GM18873 (cell line): ENCODE results near the gene C2orf76.
"Not testable (repeated sequence)": the region's sequence is repeated elsewhere in the genome, so short reads cannot be mapped to it uniquely, and the experiment has no call there.

ENCODE experiments used
- ATAC-seq: cut with Tn5 transposase; IDR thresholded peaks from one replicate; pipeline ENCODE4 v1.9.1; 2021; ENCODE audit warnings: mild to moderate bottlenecking, moderate library complexity, moderate number of reproducible peaks; ENCODE audit not compliant: unreplicated experiment, low FRiP score

Gene C2orf76

DNA sequence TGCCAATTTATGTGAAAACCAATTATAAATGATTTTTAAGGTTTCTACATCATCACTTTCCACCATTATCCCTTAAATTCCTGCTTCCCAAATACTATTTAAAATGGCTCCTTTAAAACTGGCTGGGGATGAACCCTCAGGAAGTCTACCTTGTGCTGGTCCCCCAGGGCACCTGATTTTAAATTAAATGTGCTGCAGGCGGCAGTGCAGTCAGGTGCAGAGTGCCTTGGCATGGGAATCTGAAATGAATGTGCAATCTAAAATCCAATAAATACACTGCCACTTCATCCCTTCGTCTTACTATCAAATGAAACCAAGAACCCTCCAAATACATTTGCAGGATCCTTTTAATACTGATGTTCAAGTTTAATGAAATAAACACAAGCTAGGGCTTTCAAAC, 61.8 kb downstream of the C2orf76 start:
- no peak for ATAC-seq

DNA sequence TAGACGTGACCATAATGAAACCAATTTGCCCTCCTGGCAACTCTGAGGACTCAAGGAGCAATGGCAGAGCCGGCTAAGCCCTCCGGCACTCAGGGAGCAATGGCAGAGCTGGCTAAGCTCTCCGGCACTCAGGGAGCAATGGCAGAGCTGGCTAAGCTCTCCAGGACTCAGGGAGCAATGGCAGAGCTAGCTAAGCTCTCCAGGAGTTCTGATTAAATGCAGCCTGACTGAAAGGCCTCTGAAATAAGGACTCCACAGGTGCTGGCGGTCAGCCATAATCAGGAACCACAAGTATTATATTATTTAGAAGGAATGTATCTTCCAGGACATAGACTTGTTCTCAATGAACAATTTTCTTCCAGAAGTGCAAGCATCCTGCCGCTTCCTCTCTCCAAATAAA, 65.2 kb downstream of the C2orf76 start:
- ATAC-seq = no peak

DNA sequence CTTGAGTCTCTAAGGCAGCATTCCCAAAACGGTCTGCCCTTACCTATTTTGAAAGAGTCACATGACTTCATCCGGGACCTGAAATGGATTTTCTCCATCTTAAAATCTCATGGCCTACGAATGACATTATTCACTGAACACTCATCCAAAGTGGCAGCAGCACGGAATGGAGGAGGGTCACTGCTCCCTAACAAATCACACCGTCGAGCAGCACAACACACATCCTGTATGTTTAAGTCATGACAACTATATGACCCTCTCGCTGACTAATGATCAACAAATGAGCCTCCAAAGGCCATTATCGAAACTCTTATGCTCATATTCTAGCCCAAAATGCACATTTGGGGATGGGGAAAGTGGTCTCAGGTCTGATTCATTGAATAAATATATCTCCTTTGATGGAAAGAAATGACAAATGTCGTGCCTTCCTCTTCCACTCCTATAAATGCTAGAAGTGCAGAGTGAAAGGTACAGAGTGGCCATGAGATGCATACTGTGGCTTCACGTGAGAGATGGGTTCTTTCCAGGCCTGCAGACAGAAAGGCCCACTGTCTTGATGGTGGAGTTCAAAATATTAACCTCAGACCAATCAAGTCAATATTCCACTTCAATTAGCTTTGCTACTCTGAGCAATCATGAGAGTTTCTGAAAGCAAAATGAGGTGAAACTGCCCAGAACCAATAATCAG, 70.8 kb downstream of the C2orf76 start:
- no peak for ATAC-seq

DNA sequence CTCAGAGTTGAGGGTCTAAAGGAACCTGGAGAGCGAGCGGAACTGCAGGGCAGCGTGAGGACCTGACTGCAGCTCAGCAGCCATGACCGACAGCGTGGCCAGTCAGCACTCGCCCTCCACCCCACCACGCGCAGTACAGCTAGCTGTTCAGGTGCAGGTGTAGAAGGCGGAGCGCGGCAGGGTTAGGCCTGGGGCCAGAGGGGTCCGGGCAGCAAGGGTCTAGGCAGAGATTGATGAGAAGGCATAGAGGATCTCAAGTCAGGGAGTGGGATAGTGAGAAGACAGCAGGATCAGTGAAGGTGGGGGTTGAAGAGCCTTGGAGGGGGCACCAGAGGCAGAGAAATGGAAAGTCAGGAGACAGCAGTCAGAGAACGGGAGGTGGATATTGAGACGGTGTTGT, 72.0 kb downstream of the C2orf76 start:
- no peak for ATAC-seq

DNA sequence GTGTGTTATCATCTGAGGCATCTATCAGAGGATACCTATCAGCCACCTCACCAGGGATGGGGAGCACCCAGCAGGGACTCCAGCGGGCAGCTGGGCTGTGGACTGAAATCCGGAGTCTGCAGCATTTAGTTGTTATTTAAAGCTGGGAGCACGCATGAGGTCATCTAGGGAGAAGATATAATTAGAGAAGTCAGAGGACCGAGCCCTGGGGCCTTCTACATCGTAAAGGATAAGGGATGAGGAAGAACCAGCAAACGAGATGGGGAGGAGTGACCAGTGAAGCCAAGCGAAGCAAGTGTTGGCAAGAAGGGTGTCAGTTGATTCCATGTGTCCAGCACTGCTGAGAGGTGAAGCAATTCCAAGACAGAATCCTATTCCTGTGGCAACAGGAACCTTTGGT, 72.7 kb downstream of the C2orf76 start:
- ATAC-seq = no peak

DNA sequence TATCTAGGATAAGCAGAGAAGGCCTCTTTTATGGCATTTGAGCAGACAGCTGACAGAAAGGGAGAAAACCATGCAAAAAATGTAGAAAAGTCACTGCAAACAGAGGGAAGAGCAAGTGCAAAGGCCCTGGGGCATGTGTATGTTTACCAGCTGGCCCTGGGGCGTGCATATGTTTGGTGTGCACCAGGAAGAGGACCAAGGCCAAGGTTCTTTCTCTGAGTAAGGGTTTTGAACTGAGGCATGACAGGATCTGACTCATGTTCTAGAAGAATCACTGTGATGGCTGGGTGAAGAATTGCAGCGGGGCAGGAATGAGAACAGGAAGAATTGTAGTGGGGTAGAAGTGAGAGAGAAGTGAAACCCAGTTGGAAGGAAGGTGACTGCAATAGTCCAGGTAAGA, 73.4 kb downstream of the C2orf76 start:
- no peak for ATAC-seq

DNA sequence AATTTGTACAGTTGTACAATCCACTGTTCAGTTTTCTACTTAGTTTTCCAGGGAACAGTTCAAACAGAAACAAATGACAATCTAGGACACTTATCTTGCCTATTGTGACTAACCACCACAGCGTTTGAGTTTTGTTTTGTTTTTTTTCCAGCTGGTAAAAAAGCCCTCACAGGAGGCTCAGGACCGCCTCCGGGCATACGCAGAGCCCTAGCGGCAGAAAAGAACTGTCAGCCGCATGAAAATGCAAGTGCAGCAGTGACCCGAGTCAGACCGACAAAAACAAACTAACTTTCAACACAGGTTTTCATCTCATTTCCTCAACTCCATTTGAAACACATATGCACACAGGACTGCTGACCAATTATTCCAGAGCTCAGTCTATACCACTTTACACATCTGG, 74.4 kb downstream of the C2orf76 start:
- ATAC-seq = no peak

DNA sequence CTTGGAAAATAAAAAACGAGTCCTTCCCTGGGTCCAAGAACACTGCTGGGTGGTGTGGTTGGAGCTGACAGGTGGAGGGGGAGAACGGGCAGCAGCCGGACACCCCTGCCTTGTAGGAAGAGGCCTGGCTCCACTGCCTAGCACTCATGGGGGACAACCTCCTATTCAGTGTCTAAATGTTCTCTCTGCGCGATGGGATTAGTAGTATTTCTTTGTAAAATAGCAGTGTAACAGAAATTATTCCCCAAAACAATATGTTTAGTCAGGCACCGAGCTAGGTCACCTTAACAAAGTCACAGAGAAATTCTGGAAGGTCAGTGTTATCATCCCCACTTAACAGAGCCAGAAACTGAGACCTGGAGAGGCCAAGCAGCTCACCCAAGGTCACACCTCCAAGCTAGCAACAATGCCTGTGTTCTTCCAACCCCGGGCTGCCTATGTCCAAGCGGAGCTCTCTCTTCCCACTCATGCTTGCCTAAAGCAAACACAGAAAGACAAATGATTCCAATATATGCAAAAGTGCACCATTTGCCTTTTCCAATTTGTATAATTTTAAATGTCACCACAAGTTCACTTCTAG, 75.0 kb downstream of the C2orf76 start:
- no peak for ATAC-seq

DNA sequence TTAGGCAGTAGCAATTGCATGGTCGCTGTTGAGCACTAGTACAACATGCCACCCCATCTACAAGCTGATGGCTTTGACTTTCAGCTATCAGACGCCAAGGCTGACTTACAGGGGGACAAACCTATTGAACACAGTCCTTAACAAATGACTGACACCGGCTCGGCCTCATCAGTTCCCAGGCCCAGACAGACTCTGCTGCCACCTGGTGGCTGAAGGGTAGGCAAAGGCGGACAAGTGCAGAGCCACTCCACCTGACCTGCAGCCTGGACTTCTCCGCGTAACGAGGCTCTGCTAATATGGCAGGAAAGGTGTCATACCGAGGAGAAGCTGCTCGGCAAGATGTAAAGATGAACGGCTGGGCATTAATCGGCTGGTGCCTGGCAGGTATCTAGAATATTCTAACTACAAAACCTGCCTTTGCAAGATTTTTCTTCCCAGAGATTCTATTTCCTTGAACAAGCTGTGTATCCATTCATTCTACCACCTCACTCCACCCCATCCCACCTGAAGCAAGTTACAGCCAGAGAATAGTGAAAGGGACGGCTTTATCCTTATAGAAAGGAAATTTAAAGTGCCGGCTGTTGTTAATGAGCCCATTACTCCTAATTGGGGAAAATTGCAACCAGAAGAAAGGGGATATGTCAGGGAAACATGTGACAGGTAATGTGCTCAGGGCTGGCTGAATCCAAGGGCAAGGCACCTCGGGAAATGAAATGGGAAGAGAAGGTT, 75.6 kb downstream of the C2orf76 start:
- ATAC-seq = no peak

DNA sequence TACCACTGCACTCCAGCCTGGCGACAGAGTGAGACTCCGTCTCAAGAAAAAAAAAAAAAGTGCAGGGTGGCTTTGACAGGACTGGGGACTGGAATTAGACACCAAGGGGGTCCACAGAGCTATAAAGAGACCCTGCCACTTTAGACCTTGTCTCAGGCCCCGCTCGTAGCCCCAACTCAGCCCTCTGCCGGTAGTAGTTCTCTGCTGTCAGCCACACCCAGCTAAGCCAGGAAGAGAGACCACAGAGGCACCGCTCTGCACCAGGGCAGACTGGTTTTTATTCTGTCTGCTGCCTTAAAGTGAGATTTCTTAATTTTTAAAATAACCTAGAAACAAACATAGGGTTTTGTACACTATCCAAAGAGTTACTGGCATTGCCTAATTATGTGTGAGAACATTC, 77.0 kb downstream of the C2orf76 start:
- ATAC-seq = no peak

DNA sequence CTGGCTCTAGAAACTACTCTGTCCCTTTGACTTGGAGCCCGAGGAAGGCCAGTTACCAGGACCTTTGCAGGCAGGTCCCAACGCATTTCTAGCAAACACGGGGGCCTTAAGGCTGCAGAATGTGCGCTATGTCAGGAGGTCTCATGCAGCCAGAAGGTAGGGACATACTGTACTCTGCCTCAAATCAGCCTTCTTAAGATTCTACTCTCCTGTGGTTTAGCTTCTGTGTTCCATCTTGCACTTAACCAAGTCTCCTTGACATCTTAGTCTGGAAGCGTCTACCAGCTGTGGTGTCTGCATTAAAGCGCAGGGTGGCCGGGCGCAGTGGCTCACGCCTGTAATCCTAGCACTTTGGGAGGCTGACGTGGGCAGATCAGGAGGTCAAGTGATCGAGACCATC, 77.5 kb downstream of the C2orf76 start:
- ATAC-seq = no peak

DNA sequence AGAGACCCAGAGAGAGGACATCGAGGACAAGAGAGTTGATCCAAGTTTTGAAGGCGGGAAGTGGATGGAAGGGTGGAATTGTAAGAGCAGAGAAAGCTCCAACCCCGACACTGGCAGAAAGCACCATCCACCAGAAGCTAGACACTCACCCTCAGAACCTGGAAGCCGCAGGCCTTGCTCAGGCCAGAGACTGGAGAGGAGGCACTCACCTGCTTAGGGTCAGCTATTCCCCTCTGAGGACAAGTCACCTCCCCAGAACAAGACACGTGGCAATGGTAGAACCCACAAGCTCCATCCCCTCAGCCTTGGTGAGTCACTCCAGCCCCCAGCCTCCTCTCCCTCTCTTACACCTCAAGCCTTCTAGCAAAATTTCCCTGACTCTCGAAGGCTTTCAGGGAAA, 78.1 kb downstream of the C2orf76 start:
- ATAC-seq = no peak

DNA sequence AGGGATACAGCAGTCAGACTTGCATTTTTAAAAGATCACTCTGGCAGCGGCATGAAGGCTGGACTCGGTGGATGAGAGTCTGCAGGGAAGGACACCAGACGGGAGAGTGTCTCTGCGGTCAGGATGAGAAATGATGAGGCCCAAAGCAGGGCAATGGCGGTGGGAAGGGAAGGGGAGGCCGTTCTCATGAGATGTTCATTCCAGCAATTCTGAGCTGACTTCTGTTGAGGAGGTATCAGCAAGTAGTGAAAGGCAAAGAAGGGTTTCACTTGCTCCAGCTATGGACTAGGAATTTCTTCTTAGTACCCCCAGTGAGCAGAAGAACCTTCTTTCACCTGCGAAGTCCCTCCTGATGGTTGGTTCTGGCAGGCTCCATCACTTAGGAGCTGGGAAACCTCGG, 80.0 kb downstream of the C2orf76 start:
- no peak for ATAC-seq

DNA sequence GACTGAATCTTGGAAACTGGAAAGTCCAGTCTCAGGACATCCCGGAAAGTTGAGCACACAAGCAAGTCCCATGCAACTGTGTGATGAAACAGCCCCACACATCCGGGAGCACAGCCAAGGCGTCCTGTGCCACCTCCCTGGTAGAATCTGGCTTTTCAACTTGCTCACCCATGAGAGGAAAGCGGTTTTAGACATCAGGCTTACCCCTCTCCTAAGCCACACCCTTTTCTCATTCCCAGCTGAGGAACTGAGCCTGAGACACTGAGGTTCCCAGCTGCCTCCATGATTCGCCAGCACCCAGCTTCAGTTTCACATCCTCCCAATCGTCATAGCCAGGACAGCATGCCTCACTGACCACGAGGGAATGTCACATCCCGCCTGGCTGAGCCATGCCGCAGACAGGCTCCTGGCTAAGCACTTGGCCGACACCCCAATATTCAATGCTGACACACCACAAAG, 82.7 kb downstream of the C2orf76 start:
- no peak for ATAC-seq

DNA sequence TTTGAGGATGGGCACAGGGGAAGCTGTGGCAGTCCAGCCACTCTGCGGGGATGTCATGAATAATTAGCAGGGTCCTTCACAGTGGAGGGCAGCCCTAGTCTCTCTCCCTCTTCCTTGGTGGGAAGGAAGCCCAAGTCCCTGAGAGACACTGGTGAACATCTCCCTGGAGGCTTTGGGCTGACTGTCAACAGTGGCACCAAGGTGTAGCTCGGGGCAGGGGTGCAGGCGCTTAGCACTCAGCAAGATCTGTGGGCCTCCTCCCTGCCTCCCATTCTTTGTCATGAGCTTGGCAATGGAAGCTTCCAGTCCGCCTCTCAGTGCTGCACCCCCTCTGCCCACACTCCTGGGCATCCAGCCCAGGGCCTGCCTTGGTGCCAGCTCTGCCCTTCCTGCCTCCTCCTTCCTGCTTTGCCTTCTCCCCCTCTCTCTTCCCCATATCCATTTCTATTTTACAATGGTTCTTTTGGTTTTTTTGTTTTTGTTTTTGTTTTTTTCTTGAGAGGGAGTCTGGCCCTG, 83.6 kb downstream of the C2orf76 start:
- no peak for ATAC-seq

DNA sequence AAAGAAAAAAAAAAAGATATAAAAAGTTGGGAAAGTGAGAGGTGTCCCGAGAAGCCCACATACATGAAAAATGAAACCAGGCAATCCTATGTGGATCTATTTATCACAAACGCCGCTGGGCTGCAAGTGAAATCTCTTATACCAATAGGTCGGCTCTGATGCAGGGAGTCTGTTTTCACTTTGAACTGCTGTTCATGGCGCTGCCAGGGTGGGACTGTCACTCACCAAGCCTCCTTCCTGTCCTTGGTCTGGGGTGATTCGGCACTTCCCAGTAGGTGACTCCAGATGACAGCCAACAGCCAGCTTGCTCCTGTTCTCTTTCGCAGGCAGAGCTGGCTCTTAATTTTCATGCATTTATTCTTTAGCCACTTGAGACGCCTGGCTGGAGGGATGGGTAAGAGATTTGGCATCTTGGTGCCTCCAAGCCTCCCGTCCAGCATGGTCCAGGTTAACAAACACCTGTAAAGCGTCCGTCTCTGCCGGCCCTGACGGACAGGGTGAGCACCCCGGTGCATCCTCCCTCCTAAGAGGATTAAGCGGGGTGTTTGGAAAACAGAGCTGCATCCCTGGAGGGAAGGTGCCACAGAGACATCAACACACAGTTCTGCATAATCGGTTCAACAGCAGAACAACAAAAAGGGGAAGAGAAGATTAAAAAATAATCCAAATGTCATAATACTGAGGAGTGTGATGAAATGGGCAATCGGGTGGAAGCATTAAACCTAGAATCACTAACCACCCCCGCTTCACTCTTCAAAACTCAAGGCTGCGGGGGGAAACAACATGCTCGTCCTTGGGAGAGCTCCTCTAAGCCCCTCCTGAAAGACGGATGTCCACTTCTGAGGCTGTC, 84.3 kb downstream of the C2orf76 start:
- no peak for ATAC-seq

DNA sequence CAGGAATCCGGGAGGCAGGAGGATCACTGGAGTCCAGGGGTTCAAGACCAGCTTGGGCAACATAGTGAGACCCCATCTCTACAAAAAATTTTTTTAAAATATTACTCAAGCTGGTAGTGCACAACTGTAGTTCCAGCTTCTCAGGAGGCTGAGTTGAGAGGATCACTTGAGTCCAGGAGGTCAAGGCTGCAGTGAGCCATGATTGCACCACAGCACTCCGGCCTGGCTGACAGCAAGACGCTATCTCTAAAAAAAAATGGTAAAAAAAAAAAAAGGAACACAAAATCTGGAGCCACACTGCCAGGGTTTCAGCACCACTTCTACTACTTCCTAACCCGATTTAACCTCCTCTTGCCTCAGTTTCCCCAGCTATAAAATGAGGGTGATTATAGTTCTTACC, 86.0 kb downstream of the C2orf76 start:
- no peak for ATAC-seq

DNA sequence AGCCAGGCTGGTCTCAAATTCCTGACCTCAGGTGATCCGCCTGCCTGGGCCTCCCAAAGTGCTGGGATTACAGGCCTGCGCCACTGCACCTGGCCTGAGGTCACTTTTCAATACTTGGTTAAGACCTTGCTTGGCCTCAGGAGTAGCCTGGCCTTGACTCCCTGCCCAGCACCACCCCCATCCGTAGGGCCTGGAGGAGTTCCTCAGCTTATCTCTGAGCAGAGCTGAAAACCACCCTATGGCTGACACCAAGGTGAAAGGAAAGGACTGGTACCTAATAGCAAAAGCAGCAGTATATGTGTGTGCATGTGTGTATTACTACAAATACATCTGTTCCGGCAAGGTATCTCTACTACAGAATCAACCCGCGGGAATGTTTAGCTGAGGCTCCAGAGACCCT, 87.0 kb downstream of the C2orf76 start:
- no peak for ATAC-seq

DNA sequence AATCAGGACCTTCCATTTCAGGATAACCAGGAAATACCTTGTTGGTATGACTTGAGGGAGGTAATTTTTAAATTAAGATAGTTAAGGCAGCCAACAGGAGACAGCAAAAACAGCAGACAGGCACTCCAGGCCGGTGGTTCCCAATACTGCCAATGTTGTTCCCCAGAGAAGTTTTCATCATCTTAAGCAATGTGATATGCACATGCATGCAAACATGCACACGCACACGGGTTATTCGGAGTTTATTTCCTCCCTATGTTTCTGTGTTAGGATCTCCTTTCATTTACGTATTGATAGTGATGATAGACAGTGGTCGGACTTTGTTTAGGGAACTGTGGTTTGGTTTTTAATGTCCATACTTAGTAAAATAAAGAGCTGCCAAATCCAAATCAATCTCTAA, 87.7 kb downstream of the C2orf76 start:
- ATAC-seq = no peak

DNA sequence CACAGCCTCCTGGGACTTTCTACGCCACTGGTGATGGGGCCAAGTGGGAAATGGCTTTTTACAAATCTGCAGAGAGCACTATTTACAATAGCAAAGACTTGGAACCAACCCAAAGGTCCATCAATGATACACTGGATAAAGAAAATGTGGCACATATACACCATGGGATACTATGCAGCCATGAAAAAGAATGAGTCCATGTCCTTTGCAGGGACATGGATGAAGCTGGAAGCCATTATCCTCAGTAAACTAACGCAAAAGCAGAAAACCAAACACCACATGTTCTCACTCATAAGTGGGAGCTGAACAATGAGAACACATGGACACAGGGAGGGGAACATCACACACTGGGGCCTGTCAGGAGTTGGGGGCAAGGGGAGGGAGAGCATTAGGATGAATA, 88.2 kb downstream of the C2orf76 start:
- not testable (repeated sequence) for ATAC-seq

DNA sequence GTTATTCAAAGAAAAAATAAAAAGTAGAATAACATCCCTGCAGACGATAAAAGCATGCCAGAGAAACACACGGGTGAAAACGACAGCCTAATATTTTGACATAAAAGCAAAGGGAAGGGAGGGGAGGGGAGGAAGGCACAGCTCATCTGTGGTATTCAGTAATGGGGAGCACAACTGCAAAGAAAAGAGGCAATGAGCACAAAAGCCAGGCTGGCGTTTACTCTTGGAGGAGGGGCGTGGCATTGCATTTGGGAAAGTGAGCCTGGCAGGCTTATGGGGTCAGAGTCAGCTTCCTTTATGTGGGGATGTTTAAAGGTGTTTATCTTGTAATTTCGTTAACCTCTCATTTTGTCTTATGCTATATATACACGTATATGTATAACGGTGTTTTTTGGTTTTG, 89.8 kb downstream of the C2orf76 start:
- no peak for ATAC-seq
